DLD1 (cell line): ENCODE measurements around the gene MMS19.
"Not testable (repeated sequence)": the region's sequence is repeated elsewhere in the genome, so short reads cannot be mapped to it uniquely, and the experiment has no call there.

Experiments
- in situ Hi-C: cut with HindIII; loops from 2 replicates; pipeline ENCODE4 v1.10.0; 2017; ENCODE audit warnings: low sequenced_read_pairs

MMS19 gene

DNA sequence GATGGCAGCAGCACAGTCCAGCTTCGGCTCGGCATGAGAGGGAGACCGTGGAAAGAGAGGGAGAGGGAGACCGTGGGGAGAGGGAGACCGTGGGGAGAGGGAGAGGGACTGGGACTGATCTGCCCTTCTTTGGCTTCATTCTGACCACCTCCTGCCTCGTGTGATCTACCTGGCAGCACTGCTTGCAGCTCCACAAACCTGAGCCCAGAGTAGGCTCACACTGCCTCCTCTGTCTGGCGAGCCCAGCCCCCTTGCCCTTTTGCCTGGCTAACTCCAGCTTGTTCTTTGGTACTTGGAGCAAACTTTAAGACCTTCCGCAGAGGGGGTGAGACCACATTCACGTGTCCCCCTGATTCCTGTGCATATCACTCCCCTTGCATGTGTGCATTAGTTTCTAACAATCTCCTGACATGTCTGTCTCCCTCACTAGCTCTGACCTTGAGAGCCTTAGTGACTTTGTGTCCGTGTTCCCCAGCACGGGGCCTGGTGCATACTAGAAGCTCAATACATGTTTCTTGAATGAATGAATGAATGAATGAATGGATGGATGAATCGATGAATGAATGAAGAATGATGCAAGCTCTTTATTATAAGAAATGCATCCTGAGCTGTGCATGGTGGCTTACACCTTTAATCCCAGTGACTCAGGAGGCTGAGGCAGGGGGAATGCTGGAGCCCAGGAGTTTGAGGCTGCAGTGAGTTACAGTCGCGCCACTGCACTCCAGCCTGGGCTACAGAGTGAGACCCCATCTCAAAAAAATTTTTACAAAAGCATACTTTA, 31.7 kb upstream of the MMS19 start:
- in situ Hi-C loops: loop anchor here (10.0 kb wide), 1 partner anchor 65 kb away; no protein-coding TSS in a partner anchor

DNA sequence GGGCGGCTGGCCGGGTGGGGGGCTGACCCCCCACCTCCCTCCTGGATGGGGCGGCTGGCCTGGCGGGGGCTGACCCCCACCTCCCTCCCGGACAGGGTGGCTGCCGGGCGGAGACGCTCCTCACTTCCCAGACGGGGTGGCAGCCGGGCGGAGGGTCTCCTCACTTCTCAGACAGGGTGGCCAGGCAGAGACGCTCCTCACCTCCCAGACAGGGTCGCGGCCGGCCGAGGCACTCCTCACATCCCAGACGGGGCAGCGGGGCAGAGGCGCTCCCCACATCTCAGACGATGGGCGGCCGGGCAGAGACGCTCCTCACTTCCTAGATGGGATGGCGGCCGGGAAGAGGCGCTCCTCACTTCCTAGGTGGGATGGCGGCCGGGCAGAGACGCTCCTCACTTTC, 30.7 kb upstream of the MMS19 start:
- in situ Hi-C loops: not testable (repeated sequence)

DNA sequence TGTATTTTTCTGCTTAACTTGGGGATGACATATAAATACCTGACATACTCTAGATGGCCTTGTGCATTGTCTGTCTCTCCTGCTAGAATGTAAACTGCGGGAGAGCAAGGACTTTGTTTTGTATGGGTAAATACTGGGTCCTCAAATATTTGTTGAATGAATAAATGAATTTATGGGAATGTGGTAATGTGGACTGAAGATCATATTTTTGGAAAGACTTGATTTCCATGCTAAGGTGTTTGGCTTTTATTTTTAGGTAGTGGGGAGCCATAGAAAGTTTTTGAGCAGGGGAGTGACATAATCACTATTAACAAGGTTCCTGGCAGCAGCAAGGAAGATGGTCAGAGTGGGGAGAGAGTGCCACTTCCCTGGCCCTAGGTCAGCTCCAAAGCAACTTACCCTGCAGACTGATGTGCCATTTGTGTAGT, 27.5 kb upstream of the MMS19 start:
- in situ Hi-C loops: no loop called here

DNA sequence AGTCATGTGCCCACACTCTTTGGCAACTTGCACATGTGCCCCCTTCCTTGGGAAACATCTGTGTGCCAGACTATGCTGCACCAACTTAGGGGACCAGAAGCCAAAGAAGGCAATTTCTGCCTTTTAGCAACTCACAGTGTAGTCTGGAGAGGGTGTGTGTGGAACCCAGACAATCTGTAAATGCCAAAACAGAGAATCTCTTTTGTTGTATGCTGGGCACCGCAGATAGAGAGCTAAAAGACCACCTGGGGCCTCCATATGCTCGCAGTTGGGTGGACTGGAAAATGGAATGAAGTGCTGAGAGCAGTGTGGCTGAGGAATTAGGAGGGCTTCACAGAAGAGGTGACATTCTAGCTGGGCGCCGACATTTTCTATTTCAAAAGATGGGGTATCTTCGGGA, 26.9 kb upstream of the MMS19 start:
- in situ Hi-C loops: no loop called here

DNA sequence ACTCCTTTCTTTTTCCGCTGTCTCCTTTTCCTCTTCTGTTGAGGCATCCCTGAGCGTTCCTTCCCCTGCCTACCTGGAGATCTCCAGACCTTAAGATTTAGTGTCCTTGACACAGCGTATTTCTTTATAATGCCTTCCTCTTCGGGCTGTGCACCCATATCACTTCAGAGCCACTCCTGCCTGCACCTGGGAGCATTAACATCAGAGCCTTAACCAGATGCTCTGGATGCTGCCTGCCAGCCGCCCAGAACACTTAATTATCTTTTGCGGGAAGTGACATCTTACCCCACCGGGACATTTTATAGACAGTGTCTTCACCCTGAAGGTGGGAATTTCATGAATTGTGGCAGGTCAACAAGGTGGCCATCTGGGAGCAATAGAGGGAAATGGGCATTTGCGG, 24.7 kb upstream of the MMS19 start:
- in situ Hi-C loops: no loop called here

DNA sequence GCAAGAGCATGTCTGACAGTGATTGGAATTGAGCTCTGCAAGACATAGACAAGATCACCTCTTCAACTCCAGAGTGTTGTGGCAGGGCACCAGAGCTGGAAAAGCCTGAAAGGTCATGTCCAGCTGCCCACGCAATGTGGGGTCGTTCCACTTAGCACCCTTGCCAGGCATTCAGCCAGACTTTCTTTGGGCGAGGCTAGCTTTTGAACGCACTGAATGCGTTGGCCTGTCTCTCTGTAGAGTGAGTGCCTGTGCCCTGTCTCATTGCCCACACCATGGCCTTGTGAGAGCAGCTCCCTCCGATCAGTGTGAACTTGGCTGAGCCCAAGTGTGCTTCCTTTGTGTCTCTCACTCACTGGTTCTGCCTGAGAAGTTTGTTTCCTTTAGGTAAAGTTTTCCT, 23.8 kb upstream of the MMS19 start:
- in situ Hi-C loops: no loop called here

- in situ Hi-C loops: no loop called here
Observed at GRCh38 chr10:97520978-97521761, 22.9 kb upstream of the MMS19 start.

DNA sequence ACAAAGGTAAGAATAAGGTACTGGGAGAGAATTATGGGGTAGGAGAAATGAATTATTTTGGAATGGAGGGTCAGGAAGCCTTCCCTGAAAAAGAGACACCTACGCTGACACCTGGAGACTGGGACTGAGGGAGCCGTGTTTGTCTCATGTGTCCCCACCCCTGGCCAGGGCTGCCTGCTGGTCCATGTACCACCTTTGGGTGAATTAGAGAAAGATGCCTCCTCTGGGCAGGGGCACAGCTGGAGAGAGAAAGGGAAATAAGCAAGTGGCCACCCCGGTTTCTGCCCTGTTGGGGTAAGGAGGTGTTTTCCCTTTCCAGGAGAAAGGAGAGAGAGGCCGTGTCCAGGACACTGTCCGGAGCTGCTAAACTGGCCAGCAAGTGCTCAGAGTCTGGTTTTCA, 22.3 kb upstream of the MMS19 start:
- in situ Hi-C loops: no loop called here

- in situ Hi-C loops: no loop called here
Observed at GRCh38 chr10:97519342-97519741, 21.1 kb upstream of the MMS19 start.

- in situ Hi-C loops: no loop called here
Observed at GRCh38 chr10:97518301-97519043, 20.2 kb upstream of the MMS19 start.

DNA sequence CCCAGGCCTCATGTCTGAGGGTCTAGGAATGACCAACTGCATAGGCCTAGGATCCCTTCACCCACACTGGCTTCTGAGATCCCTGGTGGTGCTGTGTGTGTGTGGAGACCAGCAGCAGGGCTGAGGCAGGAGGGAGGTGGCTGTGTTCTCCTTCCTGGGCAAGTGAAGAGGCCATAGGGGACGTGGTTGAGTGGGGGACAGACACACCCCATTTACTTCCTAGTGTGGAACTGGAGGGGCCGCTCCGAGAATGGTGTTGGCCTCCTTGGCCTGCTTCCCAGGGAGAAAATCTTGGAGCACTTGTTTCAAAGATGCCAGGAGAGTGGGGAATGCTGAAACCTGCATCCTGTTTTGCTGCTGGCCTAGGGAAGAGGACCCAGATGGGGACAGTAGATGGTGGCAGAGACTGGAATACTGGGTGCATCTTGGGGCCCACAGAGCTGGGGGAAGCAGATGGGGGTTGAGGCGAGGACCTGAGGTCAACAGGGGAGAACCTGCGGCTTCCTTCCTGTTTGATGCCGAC, 19.6 kb upstream of the MMS19 start:
- in situ Hi-C loops: no loop called here

GRCh38 chr10:97517096-97517750, 19.0 kb upstream of the MMS19 start:
- in situ Hi-C loops: no loop called here

DNA sequence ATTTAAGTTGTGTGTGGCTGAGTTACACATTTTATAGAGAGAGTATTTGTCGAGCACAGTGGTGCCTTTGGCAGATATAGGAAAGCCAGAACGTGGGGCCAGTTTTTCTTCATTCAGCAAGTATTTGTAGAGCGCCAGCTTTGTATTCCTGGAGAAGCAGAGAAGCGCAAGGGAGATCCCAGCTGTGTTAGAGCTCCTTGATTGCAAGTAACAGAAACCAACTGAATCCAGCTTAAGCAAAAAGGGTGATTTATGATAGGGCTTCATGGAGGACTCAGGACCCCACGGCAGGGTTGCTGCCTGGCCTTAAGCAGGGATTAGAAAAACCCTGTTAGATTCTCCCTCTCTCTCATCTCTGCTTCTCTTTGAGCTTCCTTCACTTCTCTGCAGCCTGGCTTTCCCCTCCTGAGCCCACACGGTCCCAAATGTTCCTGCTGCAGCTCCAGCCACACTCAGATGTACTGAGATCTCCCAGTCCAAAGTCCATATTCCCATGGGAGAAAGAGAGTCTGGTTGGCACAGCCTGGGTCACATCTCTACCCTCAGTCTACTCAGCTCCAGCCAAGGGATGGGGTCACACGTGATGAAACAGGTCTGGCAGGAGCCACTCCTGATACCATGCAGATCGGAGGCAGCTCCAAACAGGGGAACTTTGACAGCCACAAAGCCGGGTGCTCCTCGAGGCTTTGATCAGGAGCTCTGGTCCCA, 17.2 kb upstream of the MMS19 start:
- in situ Hi-C loops: no loop called here

GRCh38 chr10:97514344-97514743, 16.1 kb upstream of the MMS19 start:
- in situ Hi-C loops: no loop called here

GRCh38 chr10:97512993-97513392, 14.8 kb upstream of the MMS19 start:
- in situ Hi-C loops: no loop called here

DNA sequence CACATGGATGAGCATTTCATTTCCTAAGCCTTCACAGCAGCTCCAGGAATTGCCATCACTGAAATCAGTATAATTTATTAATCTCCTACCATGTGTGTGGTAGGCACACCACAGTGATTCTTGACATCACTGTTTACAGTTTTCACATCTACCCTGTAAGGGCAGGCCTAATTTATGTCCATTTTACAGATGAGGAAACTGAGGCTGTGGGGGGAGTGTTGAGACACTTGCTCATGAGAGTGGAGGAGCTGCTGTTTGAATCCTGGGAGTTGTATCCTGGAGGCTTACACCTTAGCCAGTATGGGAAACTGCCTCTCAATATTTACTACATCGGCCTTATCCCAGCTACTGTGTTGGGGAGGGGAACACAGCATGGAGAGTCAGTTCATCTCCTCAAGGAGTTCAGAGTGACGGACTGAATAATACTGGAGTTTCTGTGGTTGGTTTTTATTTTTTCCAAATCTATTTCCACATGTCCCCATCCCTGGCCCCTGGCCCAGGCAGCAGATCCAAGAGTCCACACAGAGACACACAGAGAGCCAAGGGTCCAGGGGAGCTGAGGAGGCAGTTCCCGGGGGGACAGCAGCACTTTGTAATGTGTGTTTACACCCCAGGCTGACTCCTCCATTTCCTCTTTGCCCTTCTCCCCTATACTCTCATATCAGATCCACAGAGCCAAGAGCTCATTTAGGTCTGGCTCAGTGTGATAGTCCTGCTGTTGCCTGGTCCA, 13.7 kb upstream of the MMS19 start:
- in situ Hi-C loops: no loop called here

DNA sequence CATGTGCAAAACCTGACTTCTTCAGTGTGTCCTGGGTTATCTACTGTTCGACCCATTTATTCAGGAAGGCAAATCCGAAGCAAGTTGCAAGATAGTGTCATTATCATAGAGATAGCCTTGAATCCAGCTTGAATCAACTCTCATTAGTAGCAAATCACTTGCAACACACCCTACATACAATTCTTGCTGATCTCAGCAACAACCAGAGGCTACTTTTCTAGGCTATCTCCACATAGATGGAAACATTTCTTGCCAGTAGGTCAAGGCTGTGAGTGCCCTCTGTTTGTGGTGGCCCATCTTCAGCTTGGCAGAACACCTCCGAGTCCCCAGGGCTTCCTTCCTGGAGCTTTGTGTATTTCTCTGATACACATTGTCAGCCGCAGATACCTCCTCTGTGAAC, 12.5 kb upstream of the MMS19 start:
- in situ Hi-C loops: no loop called here

GRCh38 chr10:97509120-97509680, 11.0 kb upstream of the MMS19 start:
- in situ Hi-C loops: no loop called here

DNA sequence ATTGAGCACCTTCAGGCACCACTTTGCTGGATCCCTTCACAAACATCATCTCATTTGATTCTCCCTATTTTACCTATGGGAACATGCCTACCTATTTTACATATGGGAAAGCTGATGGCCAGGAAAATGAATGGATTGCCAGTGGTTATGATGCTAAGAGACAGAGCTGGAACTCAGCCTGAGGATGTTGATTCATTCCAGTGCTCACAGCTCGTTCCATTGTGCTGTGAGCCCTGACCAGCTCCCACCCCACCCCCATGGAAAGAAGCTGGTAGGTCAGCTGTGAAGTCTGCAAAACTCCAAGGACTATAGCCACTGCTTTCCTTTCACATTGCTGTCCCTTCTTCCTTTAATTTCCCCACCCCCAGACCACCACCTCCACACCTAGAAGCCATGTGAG, 10.1 kb upstream of the MMS19 start:
- in situ Hi-C loops: no loop called here
